Measurements from ENCODE around the gene KCNQ1.

Gene KCNQ1

GRCh38 chr11:2752923-2753322, 308.1 kb downstream of the KCNQ1 start:
- Histone ChIP-seq H3K9me2 (replicated peaks; ENCODE audit: low read depth, low read length) (no peaks in the 10 kb centered on the region), H2AFZ (ENCODE audit: low read length) (no peak overlapping the region), H4K20me1 (ENCODE audit: insufficient read depth, low read length, poor library complexity, severe bottlenecking) (no peaks in the 10 kb centered on the region), H3K4me3 (ENCODE audit: low read length, poor library complexity, severe bottlenecking) (no peak overlapping the region), H3K4me1 (ENCODE audit: insufficient read depth, low read length, poor library complexity, severe bottlenecking) (peaks cover 4% of the 10 kb centered on the region), H3F3A (ENCODE audit: low read depth) (no peaks in the 10 kb centered on the region), H3K9ac (ENCODE audit: low read depth, low read length, poor library complexity, severe bottlenecking) (no peak overlapping the region), H3K4me2 (ENCODE audit: low read depth, low read length, poor library complexity, severe bottlenecking) (no peak overlapping the region), H3K36me3 (ENCODE audit: insufficient read depth, low read length) (no peaks in the 10 kb centered on the region), H3K9me3 (ENCODE audit: insufficient read depth, low read depth, low read length) (0 out of 2 replicates have a peak, but pooled peaks cover 7% of the 10 kb centered on the region), H3K79me2 (ENCODE audit: insufficient read depth, low read length) (no peaks in the 10 kb centered on the region), H3K27me3 (ENCODE audit: insufficient read depth, low read length, poor library complexity, severe bottlenecking) (no peaks in the 10 kb centered on the region)
- TF ChIP-seq EZH2phosphoT487 (IDR thresholded peaks at IDR 0.05; ENCODE audit: borderline replicate concordance), result no peak
- TF ChIP-seq, protein P1, sequence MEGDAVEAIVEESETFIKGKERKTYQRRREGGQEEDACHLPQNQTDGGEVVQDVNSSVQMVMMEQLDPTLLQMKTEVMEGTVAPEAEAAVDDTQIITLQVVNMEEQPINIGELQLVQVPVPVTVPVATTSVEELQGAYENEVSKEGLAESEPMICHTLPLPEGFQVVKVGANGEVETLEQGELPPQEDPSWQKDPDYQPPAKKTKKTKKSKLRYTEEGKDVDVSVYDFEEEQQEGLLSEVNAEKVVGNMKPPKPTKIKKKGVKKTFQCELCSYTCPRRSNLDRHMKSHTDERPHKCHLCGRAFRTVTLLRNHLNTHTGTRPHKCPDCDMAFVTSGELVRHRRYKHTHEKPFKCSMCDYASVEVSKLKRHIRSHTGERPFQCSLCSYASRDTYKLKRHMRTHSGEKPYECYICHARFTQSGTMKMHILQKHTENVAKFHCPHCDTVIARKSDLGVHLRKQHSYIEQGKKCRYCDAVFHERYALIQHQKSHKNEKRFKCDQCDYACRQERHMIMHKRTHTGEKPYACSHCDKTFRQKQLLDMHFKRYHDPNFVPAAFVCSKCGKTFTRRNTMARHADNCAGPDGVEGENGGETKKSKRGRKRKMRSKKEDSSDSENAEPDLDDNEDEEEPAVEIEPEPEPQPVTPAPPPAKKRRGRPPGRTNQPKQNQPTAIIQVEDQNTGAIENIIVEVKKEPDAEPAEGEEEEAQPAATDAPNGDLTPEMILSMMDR (conservative IDR thresholded peaks at IDR 0.05; ENCODE audit: low read length), result no peak

- Histone ChIP-seq H3K4me3 (ENCODE audit: low read length, poor library complexity, severe bottlenecking) (no peak overlapping the region), H2AFZ (ENCODE audit: low read length) (no peak overlapping the region), H3K9me2 (replicated peaks; ENCODE audit: low read depth, low read length) (no peaks in the 10 kb centered on the region), H3K9me3 (ENCODE audit: insufficient read depth, low read depth, low read length) (0 out of 2 replicates have a peak, but pooled peaks cover 7% of the 10 kb centered on the region), H3K9ac (ENCODE audit: low read depth, low read length, poor library complexity, severe bottlenecking) (no peak overlapping the region), H3K79me2 (ENCODE audit: insufficient read depth, low read length) (no peaks in the 10 kb centered on the region), H3F3A (ENCODE audit: low read depth) (no peaks in the 10 kb centered on the region), H3K4me1 (ENCODE audit: insufficient read depth, low read length, poor library complexity, severe bottlenecking) (peaks cover 4% of the 10 kb centered on the region), H3K36me3 (ENCODE audit: insufficient read depth, low read length) (no peaks in the 10 kb centered on the region), H3K4me2 (ENCODE audit: low read depth, low read length, poor library complexity, severe bottlenecking) (no peak overlapping the region), H3K27me3 (ENCODE audit: insufficient read depth, low read length, poor library complexity, severe bottlenecking) (no peaks in the 10 kb centered on the region), H4K20me1 (ENCODE audit: insufficient read depth, low read length, poor library complexity, severe bottlenecking) (no peaks in the 10 kb centered on the region)
- TF ChIP-seq EZH2phosphoT487 (IDR thresholded peaks at IDR 0.05; ENCODE audit: borderline replicate concordance), result no peak
- TF ChIP-seq, protein P1 (conservative IDR thresholded peaks at IDR 0.05; ENCODE audit: low read length), result no peak
These were observed 309.2 kb downstream of the KCNQ1 start for GRCh38 chr11:2754008-2754407.

DNA sequence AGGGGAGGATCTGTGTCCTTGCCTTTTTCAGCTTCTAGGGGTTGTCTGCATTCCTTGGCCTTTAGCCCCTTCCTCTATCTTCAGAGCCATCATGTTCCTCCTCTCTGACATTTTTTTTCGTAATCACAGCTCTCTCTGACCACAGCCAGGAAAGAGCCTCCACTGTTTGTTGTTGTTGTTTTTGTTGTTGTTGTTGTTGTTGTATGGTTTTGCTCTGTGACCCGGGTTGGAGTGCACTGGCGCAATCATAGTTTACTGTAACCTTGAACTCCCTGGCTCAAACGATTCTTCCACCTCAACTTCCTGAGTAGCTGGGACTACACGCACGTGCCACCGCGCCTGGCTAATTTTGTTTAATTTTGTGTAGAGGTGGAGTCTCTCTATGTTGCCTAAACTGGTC, 310.3 kb downstream of the KCNQ1 start:
- Histone ChIP-seq H3K27me3 (ENCODE audit: insufficient read depth, low read length, poor library complexity, severe bottlenecking) (no peaks in the 10 kb centered on the region), H3K36me3 (ENCODE audit: insufficient read depth, low read length) (no peaks in the 10 kb centered on the region), H3K9me2 (replicated peaks; ENCODE audit: low read depth, low read length) (no peaks in the 10 kb centered on the region), H3K4me1 (ENCODE audit: insufficient read depth, low read length, poor library complexity, severe bottlenecking) (peaks cover 4% of the 10 kb centered on the region), H3K4me2 (ENCODE audit: low read depth, low read length, poor library complexity, severe bottlenecking) (no peak overlapping the region), H3K9ac (ENCODE audit: low read depth, low read length, poor library complexity, severe bottlenecking) (no peak overlapping the region), H3K4me3 (ENCODE audit: low read length, poor library complexity, severe bottlenecking) (no peak overlapping the region), H4K20me1 (ENCODE audit: insufficient read depth, low read length, poor library complexity, severe bottlenecking) (no peaks in the 10 kb centered on the region), H2AFZ (ENCODE audit: low read length) (no peak overlapping the region), H3F3A (ENCODE audit: low read depth) (no peaks in the 10 kb centered on the region), H3K9me3 (ENCODE audit: insufficient read depth, low read depth, low read length) (0 out of 2 replicates have a peak, but pooled peaks cover 7% of the 10 kb centered on the region), H3K79me2 (ENCODE audit: insufficient read depth, low read length) (no peaks in the 10 kb centered on the region)
- TF ChIP-seq, protein P1 (conservative IDR thresholded peaks at IDR 0.05; ENCODE audit: low read length), result no peak
- TF ChIP-seq EZH2phosphoT487 (IDR thresholded peaks at IDR 0.05; ENCODE audit: borderline replicate concordance), result no peak

Measured in Loucy (cell line).